Gastrocnemius medialis (tissue), 4 donors: ENCODE results near the gene RNF146.

Source experiments
- CTCF ChIP-seq, 5 experiments: fragments of 450-650 bp in 3 of 5; fragments of 200-600 bp in 2 of 5; sonication (generic) in 2 of 5; IDR thresholded peaks in 4 of 5; conservative IDR thresholded peaks in 1 of 5; 1 replicate in 4 of 5; 2 replicates in 1 of 5; pipeline ENCODE4 v1.5.1; 2016 to 2019; ENCODE audit warnings: antibody characterized with exemption in 5 of 5, mild to moderate bottlenecking in 3 of 5, moderate library complexity in 3 of 5
- POLR2A ChIP-seq, 2 donors: fragments of 450-650 bp; IDR thresholded peaks; one replicate each; pipeline ENCODE4 v1.6.1; 2017; ENCODE audit warnings: antibody characterized with exemption in 2 of 2, mild to moderate bottlenecking in 2 of 2, moderate library complexity in 2 of 2

GRCh38 chr6:127317388-127318128 is 50.9 kb downstream of the RNF146 start:
- TF ChIP-seq CTCF (IDR thresholded peaks at IDR 0.05 in 4 of 5, conservative IDR thresholded peaks at IDR 0.05 in 1 of 5) (no peak), POLR2A (IDR thresholded peaks at IDR 0.05) (no peak)
